K562 (cell line): Measurements from ENCODE around the gene RXRA. TPM values are rescaled to one million over a fixed set of nuclear protein-coding genes. Genes with fewer than 3 reads are reported as not detected.

ENCODE experiments used
- ASH1L ChIP-seq: fragments of 450-650 bp; IDR thresholded peaks from 2 replicates; pipeline ENCODE4 v1.6.1; 2018; ENCODE audit warnings: borderline replicate concordance, mild to moderate bottlenecking, low read depth; ENCODE audit not compliant: partially characterized antibody
- BRD4 ChIP-seq: fragments of 200-600 bp; sonication (generic); IDR thresholded peaks from 2 replicates; pipeline ENCODE4 v1.6.1; 2017; ENCODE audit warnings: inconsistent platforms
- DNMT1 ChIP-seq: fragments of 450-650 bp; IDR thresholded peaks from 2 replicates; pipeline ENCODE4 v1.6.1; 2016; ENCODE audit warnings: antibody characterized with exemption, mild to moderate bottlenecking
- ERF ChIP-seq: fragments of 450-650 bp; formaldehyde crosslinking; IDR thresholded peaks from 2 replicates; pipeline ENCODE4 v1.4.0; 2020; ENCODE audit warnings: mild to moderate bottlenecking, mixed read lengths
- FOXA3 ChIP-seq, 2 experiments: fragments of 450-650 bp in 1 of 2; sonication (generic) in 1 of 2; formaldehyde crosslinking; IDR thresholded peaks in 1 of 2; conservative IDR thresholded peaks in 1 of 2; 2 replicates each; pipeline versions ENCODE4 v1.4.0 to v1.8.0; 2020 to 2022; ENCODE audit warnings: mild to moderate bottlenecking in 2 of 2, missing genetic modification reagents in 1 of 2
- HDAC8 ChIP-seq: fragments of 450-650 bp; IDR thresholded peaks from 2 replicates; pipeline ENCODE4 v1.6.1; 2016; ENCODE audit warnings: mild to moderate bottlenecking, missing genetic modification characterization, moderate library complexity, missing compliant biosample characterization
- RAD21 ChIP-seq, 2 experiments: fragments of 250-450 bp in 1 of 2; fragments of 450-650 bp in 1 of 2; sonication (Bioruptor Pico) in 1 of 2; formaldehyde crosslinking in 1 of 2; IDR thresholded peaks in 1 of 2; conservative IDR thresholded peaks in 1 of 2; 2 replicates each; pipeline versions ENCODE4 v1.4.0 to v1.8.0; 2020 to 2022; ENCODE audit warnings: mild to moderate bottlenecking in 2 of 2, moderate library complexity in 1 of 2
- ZBTB7A ChIP-seq: IDR thresholded peaks from 2 replicates; pipeline ENCODE4 v1.6.1; 2011; ENCODE audit warnings: low read depth, mild to moderate bottlenecking, low read length, moderate library complexity, borderline replicate concordance; ENCODE audit not compliant: control insufficient read depth
- ZBTB8A ChIP-seq: fragments of 450-650 bp; IDR thresholded peaks from 2 replicates; pipeline ENCODE4 v1.6.1; 2018; ENCODE audit warnings: mild to moderate bottlenecking, moderate library complexity; ENCODE audit not compliant: partially characterized antibody
- ZNF316 ChIP-seq: fragments of 450-650 bp; IDR thresholded peaks from 2 replicates; pipeline ENCODE4 v1.6.1; 2016
- polyA plus RNA-seq, 8 experiments: library from polyadenylated mRNA; depleted of rRNA in 4 of 8; stranded (reverse) in 5 of 8; unstranded in 3 of 8; fragments of >200 nt; fragmentation: Nextera tagmentation in 2 of 8; fragmentation: Illumina TruSeq in 1 of 8; extraction: Ambion mirVana in 2 of 8; extraction: Trizol in 1 of 8; gene quantifications; 2 replicates each; pipeline versions ENCODE4 v1.2.1 to v1.2.3, GENCODE V29; 2011 to 2014; ENCODE audit warnings: inconsistent platforms in 1 of 8, missing spikeins in 1 of 8
- total RNA-seq, 7 experiments: library from RNA; depleted of rRNA in 6 of 7; stranded (reverse); fragments of >200 nt in 6 of 7; fragmentation: Illumina TruSeq in 2 of 7; extraction: Trizol in 2 of 7; gene quantifications; 2 replicates each; pipeline versions ENCODE4 v1.2.1 to v1.2.3, GENCODE V29; 2011 to 2021; ENCODE audit warnings: low replicate concordance in 1 of 7
- TF ChIP-seq, protein P1 (sequence below): fragments of 250-450 bp; sonication (Bioruptor Pico); IDR thresholded peaks from 2 replicates; pipeline ENCODE4 v1.9.0; 2021; ENCODE audit warnings: mild to moderate bottlenecking, inconsistent platforms
- TF ChIP-seq, protein P2 (sequence below), 2 experiments: fragments of 200-800 bp in 1 of 2; sonication (Bioruptor generic) in 1 of 2; sonication (generic) in 1 of 2; formaldehyde crosslinking in 1 of 2; IDR thresholded peaks in 1 of 2; conservative IDR thresholded peaks in 1 of 2; 2 replicates each; pipeline versions ENCODE4 v1.5.0 to v1.6.1; 2016 to 2020; ENCODE audit warnings: missing compliant biosample characterization in 1 of 2, missing genetic modification characterization in 1 of 2, missing genetic modification reagents in 1 of 2
- TF ChIP-seq, protein P3 (sequence below): fragments of 450-650 bp; formaldehyde crosslinking; IDR thresholded peaks from 2 replicates; pipeline ENCODE4 v1.4.0; 2020; ENCODE audit warnings: mild to moderate bottlenecking, mixed read lengths
- TF ChIP-seq, protein P4 (sequence below): fragments of 200-800 bp; sonication (Bioruptor generic); IDR thresholded peaks from 2 replicates; pipeline ENCODE4 v1.6.1; 2017; ENCODE audit warnings: missing genetic modification characterization, missing compliant biosample characterization

RXRA gene
- total and polyA plus RNA-seq, 9 of the 15 experiments (the other 6 are each of a cell fraction or from before 2014, with no cell fraction given) = 0.35 to 23.6 (median 4.6) TPM

DNA sequence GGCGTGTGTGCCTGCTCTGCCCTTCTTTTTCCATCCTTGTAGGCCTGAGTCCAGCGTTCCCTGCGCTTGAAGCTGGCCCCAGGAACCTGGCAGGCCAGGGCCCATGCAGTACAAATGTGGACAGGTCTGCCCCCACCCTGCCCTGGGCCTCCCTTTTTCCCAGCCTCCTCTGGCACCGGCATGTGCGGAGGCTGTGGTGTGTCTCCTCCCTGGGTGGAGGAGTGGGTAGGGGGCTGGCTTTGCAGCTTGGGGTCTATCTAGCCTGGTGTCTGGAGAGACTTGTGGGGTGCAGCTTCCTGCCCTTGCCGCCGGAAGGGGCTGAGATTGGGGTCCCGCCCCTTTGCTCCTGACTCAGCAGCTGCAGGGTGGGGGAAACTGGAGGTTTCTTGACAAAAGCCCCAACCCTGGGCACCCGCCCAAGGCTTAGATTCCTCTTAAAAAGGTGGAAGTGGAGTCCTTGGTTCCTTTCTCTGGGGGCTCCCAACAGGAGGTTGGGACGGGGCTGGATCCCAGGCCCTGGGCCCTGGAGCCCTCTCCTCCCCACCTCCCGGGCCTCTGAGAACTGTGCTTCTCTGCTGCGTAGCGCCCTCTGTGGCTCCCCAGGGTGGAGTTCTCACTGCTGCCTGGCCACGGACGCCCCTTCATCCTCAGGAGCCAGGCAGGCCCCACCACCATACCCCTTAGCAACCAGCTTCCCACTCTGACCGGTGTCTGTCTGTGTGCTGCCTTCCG lies 18.0 kb downstream of the RXRA start (continued):
- TF ChIP-seq, protein P1, sequence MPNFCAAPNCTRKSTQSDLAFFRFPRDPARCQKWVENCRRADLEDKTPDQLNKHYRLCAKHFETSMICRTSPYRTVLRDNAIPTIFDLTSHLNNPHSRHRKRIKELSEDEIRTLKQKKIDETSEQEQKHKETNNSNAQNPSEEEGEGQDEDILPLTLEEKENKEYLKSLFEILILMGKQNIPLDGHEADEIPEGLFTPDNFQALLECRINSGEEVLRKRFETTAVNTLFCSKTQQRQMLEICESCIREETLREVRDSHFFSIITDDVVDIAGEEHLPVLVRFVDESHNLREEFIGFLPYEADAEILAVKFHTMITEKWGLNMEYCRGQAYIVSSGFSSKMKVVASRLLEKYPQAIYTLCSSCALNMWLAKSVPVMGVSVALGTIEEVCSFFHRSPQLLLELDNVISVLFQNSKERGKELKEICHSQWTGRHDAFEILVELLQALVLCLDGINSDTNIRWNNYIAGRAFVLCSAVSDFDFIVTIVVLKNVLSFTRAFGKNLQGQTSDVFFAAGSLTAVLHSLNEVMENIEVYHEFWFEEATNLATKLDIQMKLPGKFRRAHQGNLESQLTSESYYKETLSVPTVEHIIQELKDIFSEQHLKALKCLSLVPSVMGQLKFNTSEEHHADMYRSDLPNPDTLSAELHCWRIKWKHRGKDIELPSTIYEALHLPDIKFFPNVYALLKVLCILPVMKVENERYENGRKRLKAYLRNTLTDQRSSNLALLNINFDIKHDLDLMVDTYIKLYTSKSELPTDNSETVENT (CRISPR knock-in tag) = no peak
- TF ChIP-seq BRD4 (no peak), DNMT1 (no peak), ASH1L (no peak), HDAC8 (tag) (no peak), RAD21 (CRISPR knock-in tag; conservative IDR thresholded peaks at IDR 0.05 in 1 of 2, IDR thresholded peaks at IDR 0.05 in 1 of 2) (0 out of 4 replicates have a peak, but pooled peaks of 1 of the 2 experiments have one; percentile 22), ZBTB8A (no peak), ZBTB7A (peak; percentile 68; the same call in 1 of the 2 replicates), ERF (no peak), FOXA3 (CRISPR knock-in tag; conservative IDR thresholded peaks at IDR 0.05 in 1 of 2, IDR thresholded peaks at IDR 0.05 in 1 of 2) (no peak), ZNF316 (peak; percentile 80)
- TF ChIP-seq, protein P2, sequence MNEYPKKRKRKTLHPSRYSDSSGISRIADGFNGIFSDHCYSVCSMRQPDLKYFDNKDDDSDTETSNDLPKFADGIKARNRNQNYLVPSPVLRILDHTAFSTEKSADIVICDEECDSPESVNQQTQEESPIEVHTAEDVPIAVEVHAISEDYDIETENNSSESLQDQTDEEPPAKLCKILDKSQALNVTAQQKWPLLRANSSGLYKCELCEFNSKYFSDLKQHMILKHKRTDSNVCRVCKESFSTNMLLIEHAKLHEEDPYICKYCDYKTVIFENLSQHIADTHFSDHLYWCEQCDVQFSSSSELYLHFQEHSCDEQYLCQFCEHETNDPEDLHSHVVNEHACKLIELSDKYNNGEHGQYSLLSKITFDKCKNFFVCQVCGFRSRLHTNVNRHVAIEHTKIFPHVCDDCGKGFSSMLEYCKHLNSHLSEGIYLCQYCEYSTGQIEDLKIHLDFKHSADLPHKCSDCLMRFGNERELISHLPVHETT (CRISPR knock-in tag; conservative IDR thresholded peaks at IDR 0.05 in 1 of 2, IDR thresholded peaks at IDR 0.05 in 1 of 2) = no peak
- TF ChIP-seq, protein P3, sequence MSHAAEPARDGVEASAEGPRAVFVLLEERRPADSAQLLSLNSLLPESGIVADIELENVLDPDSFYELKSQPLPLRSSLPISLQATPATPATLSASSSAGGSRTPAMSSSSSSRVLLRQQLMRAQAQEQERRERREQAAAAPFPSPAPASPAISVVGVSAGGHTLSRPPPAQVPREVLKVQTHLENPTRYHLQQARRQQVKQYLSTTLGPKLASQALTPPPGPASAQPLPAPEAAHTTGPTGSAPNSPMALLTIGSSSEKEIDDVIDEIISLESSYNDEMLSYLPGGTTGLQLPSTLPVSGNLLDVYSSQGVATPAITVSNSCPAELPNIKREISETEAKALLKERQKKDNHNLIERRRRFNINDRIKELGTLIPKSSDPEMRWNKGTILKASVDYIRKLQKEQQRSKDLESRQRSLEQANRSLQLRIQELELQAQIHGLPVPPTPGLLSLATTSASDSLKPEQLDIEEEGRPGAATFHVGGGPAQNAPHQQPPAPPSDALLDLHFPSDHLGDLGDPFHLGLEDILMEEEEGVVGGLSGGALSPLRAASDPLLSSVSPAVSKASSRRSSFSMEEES = no peak
- TF ChIP-seq, protein P4, sequence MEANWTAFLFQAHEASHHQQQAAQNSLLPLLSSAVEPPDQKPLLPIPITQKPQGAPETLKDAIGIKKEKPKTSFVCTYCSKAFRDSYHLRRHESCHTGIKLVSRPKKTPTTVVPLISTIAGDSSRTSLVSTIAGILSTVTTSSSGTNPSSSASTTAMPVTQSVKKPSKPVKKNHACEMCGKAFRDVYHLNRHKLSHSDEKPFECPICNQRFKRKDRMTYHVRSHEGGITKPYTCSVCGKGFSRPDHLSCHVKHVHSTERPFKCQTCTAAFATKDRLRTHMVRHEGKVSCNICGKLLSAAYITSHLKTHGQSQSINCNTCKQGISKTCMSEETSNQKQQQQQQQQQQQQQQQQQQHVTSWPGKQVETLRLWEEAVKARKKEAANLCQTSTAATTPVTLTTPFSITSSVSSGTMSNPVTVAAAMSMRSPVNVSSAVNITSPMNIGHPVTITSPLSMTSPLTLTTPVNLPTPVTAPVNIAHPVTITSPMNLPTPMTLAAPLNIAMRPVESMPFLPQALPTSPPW = peak; percentile 43
